ENCODE data around the gene FUNDC2.
A peak's percentile ranks its signal among the peaks of the same experiment; 100 is the strongest.

Gene FUNDC2

DNA sequence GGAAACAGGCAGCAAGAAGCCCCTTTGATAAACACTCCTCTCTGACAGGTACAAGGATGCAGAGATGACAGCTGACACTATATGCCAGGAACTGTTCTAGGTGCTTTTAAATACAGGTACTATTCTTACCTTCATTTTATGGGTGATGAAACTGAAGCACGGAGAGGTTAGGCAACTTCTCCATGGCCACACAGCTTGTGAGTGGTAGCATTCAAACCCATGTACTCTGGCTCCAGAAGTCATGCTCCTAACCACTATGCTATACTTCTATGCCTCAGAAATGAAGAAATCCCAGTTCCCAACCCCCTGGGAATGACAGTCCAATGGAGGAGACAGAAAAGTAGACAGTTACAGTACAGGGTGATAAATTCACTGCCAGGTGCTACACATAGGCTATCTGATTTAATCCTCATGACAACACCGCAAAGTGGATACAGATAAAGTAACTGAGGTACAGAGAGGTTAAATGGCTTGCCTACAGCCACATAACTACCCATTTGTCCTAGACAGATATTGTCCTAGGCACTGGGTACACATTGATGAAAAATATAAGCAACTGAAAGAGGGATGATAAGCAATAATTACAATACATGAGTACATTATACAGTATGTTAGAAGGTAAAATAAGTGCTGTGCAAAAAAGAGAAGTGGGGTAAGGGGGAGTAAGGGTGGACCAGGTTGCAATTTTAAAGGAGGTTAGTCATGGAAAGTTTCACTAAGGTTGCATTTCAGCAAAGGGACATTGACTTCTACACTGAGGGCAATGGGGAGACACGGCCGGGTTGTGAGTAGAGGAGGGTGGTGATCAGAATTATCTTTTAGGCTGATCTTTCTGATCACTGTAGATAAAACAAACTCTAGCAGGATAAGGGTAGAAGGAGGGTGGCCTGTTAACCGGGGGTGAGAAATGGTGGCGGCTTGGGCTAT lies 2.5 kb upstream of the FUNDC2 start:
- Histone ChIP-seq H3K36me3 (ENCODE audit: control insufficient read depth, insufficient read depth, low read length) (no peaks in the 10 kb centered on the region), H3K9me3 (ENCODE audit: control insufficient read depth, insufficient read depth, low read depth, low read length) (peaks cover 2% of the 10 kb centered on the region; the same call in 1 of the 2 replicates), H3K4me3 (ENCODE audit: low read depth, low read length) (no peak overlapping the region), H3K9ac (ENCODE audit: low read length) (no peak overlapping the region), H3K27me3 (ENCODE audit: control insufficient read depth, insufficient read depth, low read length) (no peaks in the 10 kb centered on the region; the same call in 1 of the 2 replicates), H3K27ac (ENCODE audit: low read depth, low read length) (no peak overlapping the region), H3K4me1 (ENCODE audit: control insufficient read depth, insufficient read depth, low read length) (no peaks in the 10 kb centered on the region; the same call in 1 of the 2 replicates)

DNA sequence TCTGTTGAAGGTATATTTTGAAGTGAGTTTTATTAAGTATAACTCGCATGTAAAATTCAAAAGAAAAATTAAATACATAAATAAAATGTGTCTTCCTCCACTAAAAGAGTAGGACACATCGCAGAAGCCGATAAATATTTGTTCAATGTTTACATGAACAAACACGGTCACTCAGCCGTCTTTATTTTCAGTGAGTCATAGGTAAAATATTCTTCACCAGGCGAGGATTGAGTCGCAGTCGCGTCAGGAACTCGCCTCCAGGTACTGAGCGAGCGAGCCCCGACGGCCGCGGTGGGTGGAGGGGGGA lies 271 bp upstream of the FUNDC2 start:
- Histone ChIP-seq H3K27ac (ENCODE audit: low read depth, low read length) (peak overlapping the region; percentile 68; the same call in 1 of the 2 replicates), H3K9me3 (ENCODE audit: control insufficient read depth, insufficient read depth, low read depth, low read length) (peaks cover 5% of the 10 kb centered on the region; the same call in 1 of the 2 replicates), H3K4me3 (ENCODE audit: low read depth, low read length) (peak overlapping the region; percentile 80), H3K4me1 (ENCODE audit: control insufficient read depth, insufficient read depth, low read length) (no peaks in the 10 kb centered on the region; the same call in 1 of the 2 replicates), H3K9ac (ENCODE audit: low read length) (peak overlapping the region; percentile 98), H3K27me3 (ENCODE audit: control insufficient read depth, insufficient read depth, low read length) (no peaks in the 10 kb centered on the region; the same call in 1 of the 2 replicates), H3K36me3 (ENCODE audit: control insufficient read depth, insufficient read depth, low read length) (no peaks in the 10 kb centered on the region)

- H3K36me3 ChIP-seq (ENCODE audit: control insufficient read depth, insufficient read depth, low read length) = no peaks in the 10 kb centered on the region
- H3K27ac ChIP-seq (ENCODE audit: low read depth, low read length) = peak overlapping the region; percentile 89; the same call in 1 of the 2 replicates
- H3K9ac ChIP-seq (ENCODE audit: low read length) = peak overlapping the region; percentile 98
- no peaks in the 10 kb centered on the region for H3K27me3 ChIP-seq (ENCODE audit: control insufficient read depth, insufficient read depth, low read length)
- peak overlapping the region; percentile 80 for H3K4me3 ChIP-seq (ENCODE audit: low read depth, low read length)
- no peaks in the 10 kb centered on the region for H3K4me1 ChIP-seq (ENCODE audit: control insufficient read depth, insufficient read depth, low read length)
- H3K9me3 ChIP-seq (ENCODE audit: control insufficient read depth, insufficient read depth, low read depth, low read length) = peaks cover 5% of the 10 kb centered on the region; the same call in 1 of the 2 replicates
Measured at GRCh38 chrX:155027509-155028066, 944 bp downstream of the FUNDC2 start.

DNA sequence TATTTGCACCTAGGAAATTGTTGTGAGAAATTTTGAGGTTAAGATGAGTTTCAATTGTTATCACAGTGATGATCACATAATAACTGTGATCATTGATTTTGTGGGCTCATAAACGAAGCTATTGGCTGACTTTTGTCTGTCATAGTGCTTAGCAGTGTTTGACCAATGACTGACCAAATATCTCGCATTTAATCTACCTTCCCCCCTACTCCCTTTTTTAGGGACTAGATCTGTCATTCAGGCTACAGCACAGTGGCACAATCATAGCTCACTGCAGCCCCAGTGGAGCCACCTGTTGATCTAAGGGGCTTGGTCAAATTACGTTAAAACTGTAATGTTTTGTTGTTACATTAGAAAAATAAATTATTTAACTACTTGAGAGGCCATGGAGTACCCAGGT lies 1.5 kb downstream of the FUNDC2 start:
- Histone ChIP-seq H3K27ac (ENCODE audit: low read depth, low read length) (no peak overlapping the region), H3K9ac (ENCODE audit: low read length) (peak overlapping the region; percentile 98), H3K9me3 (ENCODE audit: control insufficient read depth, insufficient read depth, low read depth, low read length) (peaks cover 5% of the 10 kb centered on the region; the same call in 1 of the 2 replicates), H3K4me1 (ENCODE audit: control insufficient read depth, insufficient read depth, low read length) (no peaks in the 10 kb centered on the region), H3K4me3 (ENCODE audit: low read depth, low read length) (peak overlapping the region; percentile 80; the same call in 1 of the 2 replicates), H3K27me3 (ENCODE audit: control insufficient read depth, insufficient read depth, low read length) (no peaks in the 10 kb centered on the region), H3K36me3 (ENCODE audit: control insufficient read depth, insufficient read depth, low read length) (no peaks in the 10 kb centered on the region)

- no peak overlapping the region for H3K4me3 ChIP-seq (ENCODE audit: low read depth, low read length)
- no peak overlapping the region for H3K27ac ChIP-seq (ENCODE audit: low read depth, low read length)
- H3K36me3 ChIP-seq (ENCODE audit: control insufficient read depth, insufficient read depth, low read length) = peaks cover 5% of the 10 kb centered on the region
- no peaks in the 10 kb centered on the region for H3K4me1 ChIP-seq (ENCODE audit: control insufficient read depth, insufficient read depth, low read length)
- peaks cover 5% of the 10 kb centered on the region; the same call in 1 of the 2 replicates for H3K9me3 ChIP-seq (ENCODE audit: control insufficient read depth, insufficient read depth, low read depth, low read length)
- no peaks in the 10 kb centered on the region for H3K27me3 ChIP-seq (ENCODE audit: control insufficient read depth, insufficient read depth, low read length)
- H3K9ac ChIP-seq (ENCODE audit: low read length) = no peak overlapping the region
Measured at GRCh38 chrX:155028877-155029291, 2.2 kb downstream of the FUNDC2 start.

DNA sequence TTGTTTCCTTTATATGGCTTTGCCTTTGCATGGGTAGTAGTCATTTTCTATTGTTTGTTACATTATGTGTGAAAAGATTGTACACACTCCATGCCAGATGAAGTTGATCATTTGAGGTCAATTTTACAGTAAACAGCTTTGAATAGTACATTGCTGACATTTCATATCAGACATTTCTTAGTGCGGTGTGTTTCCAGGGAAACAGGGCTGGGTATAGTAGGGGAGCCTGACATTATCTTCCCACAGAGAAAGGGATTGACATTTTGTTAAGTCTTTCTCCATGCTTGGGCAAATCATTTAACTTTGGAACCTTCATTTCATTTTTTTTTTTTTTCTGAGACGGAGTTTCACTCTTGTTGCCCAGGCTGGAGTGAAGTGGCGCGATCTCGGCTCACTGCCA lies 5.0 kb downstream of the FUNDC2 start:
- Histone ChIP-seq H3K4me3 (ENCODE audit: low read depth, low read length) (no peak overlapping the region), H3K9ac (ENCODE audit: low read length) (no peak overlapping the region), H3K4me1 (ENCODE audit: control insufficient read depth, insufficient read depth, low read length) (no peaks in the 10 kb centered on the region), H3K27me3 (ENCODE audit: control insufficient read depth, insufficient read depth, low read length) (no peaks in the 10 kb centered on the region), H3K36me3 (ENCODE audit: control insufficient read depth, insufficient read depth, low read length) (peaks cover 22% of the 10 kb centered on the region), H3K27ac (ENCODE audit: low read depth, low read length) (no peak overlapping the region), H3K9me3 (ENCODE audit: control insufficient read depth, insufficient read depth, low read depth, low read length) (peaks cover 15% of the 10 kb centered on the region)

DNA sequence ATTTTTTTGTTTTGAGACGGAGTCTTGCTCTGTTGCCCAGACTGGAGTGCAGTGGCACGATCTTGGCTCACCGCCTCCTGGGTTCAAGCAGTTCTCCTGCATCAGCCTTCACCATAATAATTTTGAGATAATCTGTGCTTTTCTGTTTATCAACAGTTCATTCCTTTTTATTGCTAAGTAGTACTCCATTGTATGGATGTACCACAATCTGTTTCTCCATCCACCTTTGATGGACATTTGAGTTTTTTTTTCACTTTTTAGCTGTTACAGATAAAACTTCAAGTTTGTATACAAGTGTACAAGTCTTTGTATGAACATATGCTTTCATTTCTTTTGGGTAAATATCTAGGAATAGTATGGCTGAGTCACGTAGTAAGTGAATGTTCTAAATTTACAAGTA lies 9.0 kb downstream of the FUNDC2 start:
- Histone ChIP-seq H3K9me3 (ENCODE audit: control insufficient read depth, insufficient read depth, low read depth, low read length) (peaks cover 17% of the 10 kb centered on the region), H3K4me1 (ENCODE audit: control insufficient read depth, insufficient read depth, low read length) (no peaks in the 10 kb centered on the region), H3K4me3 (ENCODE audit: low read depth, low read length) (no peak overlapping the region), H3K27ac (ENCODE audit: low read depth, low read length) (no peak overlapping the region), H3K36me3 (ENCODE audit: control insufficient read depth, insufficient read depth, low read length) (peaks cover 22% of the 10 kb centered on the region), H3K9ac (ENCODE audit: low read length) (no peak overlapping the region), H3K27me3 (ENCODE audit: control insufficient read depth, insufficient read depth, low read length) (no peaks in the 10 kb centered on the region)

DNA sequence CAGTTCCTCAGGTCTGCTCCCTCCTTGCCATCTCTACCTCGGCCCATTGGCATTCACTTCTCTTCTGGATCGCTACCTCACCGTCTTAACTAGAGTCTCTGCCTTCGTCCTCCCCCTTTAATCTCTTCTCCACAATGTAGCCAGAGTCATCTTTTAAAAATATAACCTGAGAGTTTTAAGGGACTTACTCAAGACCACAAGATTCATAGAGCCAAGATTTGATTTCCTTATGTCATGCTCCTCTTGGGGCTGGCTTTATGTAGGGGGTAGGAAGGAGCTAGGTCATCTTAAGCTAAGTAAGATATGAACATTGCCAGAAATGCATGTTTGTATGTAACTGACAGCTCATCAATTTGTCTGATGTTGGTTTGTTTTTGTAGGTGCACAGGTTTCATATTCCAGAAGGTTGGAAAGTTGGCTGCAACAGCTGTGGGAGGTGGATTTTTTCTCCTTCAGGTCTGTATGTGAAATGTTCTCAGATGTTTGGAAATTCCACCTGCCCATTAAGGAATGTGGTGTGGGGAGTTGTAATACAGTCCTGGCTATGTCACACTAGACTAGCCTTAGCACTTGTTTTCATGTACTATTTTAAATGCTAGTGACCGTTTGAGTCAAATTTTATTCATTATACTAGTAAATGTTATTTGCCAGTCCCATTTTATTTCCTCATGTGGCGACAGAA lies 19.6 kb downstream of the FUNDC2 start:
- Histone ChIP-seq H3K4me1 (ENCODE audit: control insufficient read depth, insufficient read depth, low read length) (no peaks in the 10 kb centered on the region; the same call in 1 of the 2 replicates), H3K9me3 (ENCODE audit: control insufficient read depth, insufficient read depth, low read depth, low read length) (peaks cover 9% of the 10 kb centered on the region; the same call in 1 of the 2 replicates), H3K27me3 (ENCODE audit: control insufficient read depth, insufficient read depth, low read length) (no peaks in the 10 kb centered on the region), H3K9ac (ENCODE audit: low read length) (no peak overlapping the region), H3K4me3 (ENCODE audit: low read depth, low read length) (no peak overlapping the region), H3K27ac (ENCODE audit: low read depth, low read length) (no peak overlapping the region), H3K36me3 (ENCODE audit: control insufficient read depth, insufficient read depth, low read length) (no peaks in the 10 kb centered on the region)

DNA sequence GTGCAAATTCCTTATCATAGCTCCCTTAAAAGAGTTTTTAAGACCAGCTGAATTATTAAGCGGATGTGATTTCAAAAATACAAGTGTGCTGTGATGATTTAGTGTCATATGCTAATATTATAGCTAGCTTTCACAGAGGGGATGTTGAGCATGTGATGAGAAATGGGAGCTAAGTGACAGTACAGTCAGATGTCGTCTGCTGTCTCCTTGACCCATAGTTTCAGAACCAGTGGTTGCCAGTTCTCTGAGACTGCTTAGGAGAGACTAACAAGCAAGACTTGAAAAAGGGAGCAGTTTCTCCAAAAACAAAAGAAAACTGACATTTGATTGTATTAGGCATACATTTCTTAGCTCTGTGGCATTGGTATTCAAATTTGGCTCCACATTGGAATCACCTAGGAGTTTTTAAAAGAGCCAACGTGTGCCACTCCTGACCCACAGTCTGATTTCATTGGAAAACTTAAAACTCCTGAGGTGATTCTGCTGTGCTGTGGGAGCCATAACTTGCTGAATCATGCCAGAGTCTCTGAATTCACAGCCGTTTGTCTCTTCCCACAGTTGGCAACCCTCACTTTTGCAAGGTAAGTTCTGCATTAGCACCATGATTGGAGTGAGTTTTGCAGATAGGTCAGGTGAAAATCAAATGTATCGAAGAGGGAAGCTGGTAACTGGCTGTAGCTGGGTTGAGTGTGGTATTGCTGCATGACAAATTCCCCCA lies 20.3 kb downstream of the FUNDC2 start:
- no peaks in the 10 kb centered on the region for H3K27me3 ChIP-seq (ENCODE audit: control insufficient read depth, insufficient read depth, low read length)
- peaks cover 6% of the 10 kb centered on the region; the same call in 1 of the 2 replicates for H3K36me3 ChIP-seq (ENCODE audit: control insufficient read depth, insufficient read depth, low read length)
- H3K4me3 ChIP-seq (ENCODE audit: low read depth, low read length) = no peak overlapping the region
- no peak overlapping the region for H3K27ac ChIP-seq (ENCODE audit: low read depth, low read length)
- no peaks in the 10 kb centered on the region; the same call in 1 of the 2 replicates for H3K4me1 ChIP-seq (ENCODE audit: control insufficient read depth, insufficient read depth, low read length)
- peaks cover 9% of the 10 kb centered on the region; the same call in 1 of the 2 replicates for H3K9me3 ChIP-seq (ENCODE audit: control insufficient read depth, insufficient read depth, low read depth, low read length)
- no peak overlapping the region for H3K9ac ChIP-seq (ENCODE audit: low read length)

GRCh38 chrX:155048977-155049619 lies 22.5 kb downstream of the FUNDC2 start:
- peaks cover 6% of the 10 kb centered on the region; the same call in 1 of the 2 replicates for H3K36me3 ChIP-seq (ENCODE audit: control insufficient read depth, insufficient read depth, low read length)
- no peaks in the 10 kb centered on the region for H3K27me3 ChIP-seq (ENCODE audit: control insufficient read depth, insufficient read depth, low read length)
- no peak overlapping the region for H3K27ac ChIP-seq (ENCODE audit: low read depth, low read length)
- H3K4me3 ChIP-seq (ENCODE audit: low read depth, low read length) = no peak overlapping the region
- H3K9me3 ChIP-seq (ENCODE audit: control insufficient read depth, insufficient read depth, low read depth, low read length) = peaks cover 11% of the 10 kb centered on the region; the same call in 1 of the 2 replicates
- H3K4me1 ChIP-seq (ENCODE audit: control insufficient read depth, insufficient read depth, low read length) = no peaks in the 10 kb centered on the region; the same call in 1 of the 2 replicates
- no peak overlapping the region for H3K9ac ChIP-seq (ENCODE audit: low read length)
